HCT116 (cell line): Measurements from ENCODE around the gene BRINP3. TPM values are rescaled to one million over a fixed set of nuclear protein-coding genes. Genes with fewer than 3 reads are reported as not detected.

Source experiments
- ATAC-seq: fragments of 200-7000 bp; cut with Tn5 transposase; 2 replicates; pipeline ENCODE4 v1.9.1; 2020; ENCODE audit warnings: mild to moderate bottlenecking, moderate library complexity
- Bru-seq: library from RNA; stranded (reverse); fragments of 400-500 nt; gene quantifications from one replicate; lab custom pipeline; 2021; lab: Mats Ljungman, UMichigan
- BruChase-seq, 2 experiments: library from RNA; stranded (reverse); fragments of 400-500 nt; gene quantifications; one replicate each; lab custom pipeline; 2021; lab: Mats Ljungman, UMichigan
- BruUV-seq: library from RNA; stranded (reverse); fragments of 400-500 nt; replicated peaks from 2 replicates; lab custom pipeline; 2021; lab: Mats Ljungman, UMichigan
- CTCF ChIA-PET: fragments of 300-600 bp; sonication (Branson Sonifier 250); formaldehyde crosslinking; loops from one replicate; lab custom pipeline; 2021; ENCODE audit warnings: antibody characterized with exemption; lab: Charles Lee
- POLR2A ChIA-PET: fragments of 300-600, 350-600 bp; sonication (Branson Sonifier 250); formaldehyde crosslinking; loops from one replicate; lab custom pipeline; 2021; ENCODE audit warnings: antibody characterized with exemption; lab: Charles Lee
- RAD21 ChIA-PET, 2 experiments: fragments of 300-600 bp; sonication (Branson Sonifier 250); formaldehyde crosslinking; loops; one replicate each; lab custom pipeline; 2023; ENCODE audit warnings: low total read pairs in 2 of 2; ENCODE audit not compliant: uncharacterized antibody in 2 of 2, unreplicated experiment in 2 of 2, low non-redundant PET in 1 of 2; lab: Charles Lee
- DNase-seq: peaks from one replicate; pipeline ENCODE4 v3.0.0-alpha.2; 2010; ENCODE audit warnings: low read depth, low spot score
- H2AFZ ChIP-seq: fragments of 200-600 bp; shearing (Covaris generic), sonication (generic); 2 replicates; pipeline ENCODE4 v1.6.1; 2017; ENCODE audit warnings: low read depth, mixed run types, mixed read lengths, antibody characterized with exemption, low read length; ENCODE audit not compliant: poor library complexity, severe bottlenecking
- H3K27ac ChIP-seq: 2 replicates; pipeline ENCODE4 v1.5.1; 2012; ENCODE audit warnings: low read depth, low read length
- H3K27me3 ChIP-seq: fragments of 200-600 bp; sonication (generic); 2 replicates; pipeline ENCODE4 v1.6.1; 2016; ENCODE audit warnings: mixed run types, low read length, mixed read lengths; ENCODE audit not compliant: insufficient read depth
- H3K36me3 ChIP-seq, 2 experiments: fragments of 200-500 bp in 1 of 2; fragments of 200-600 bp in 1 of 2; sonication (Bioruptor generic) in 1 of 2; sonication (generic) in 1 of 2; 2 replicates each; pipeline versions ENCODE4 v1.5.1 to v1.6.1; 2014 to 2016; ENCODE audit warnings: low read length in 2 of 2, inconsistent platforms in 1 of 2, mixed read lengths in 1 of 2, mixed run types in 1 of 2; ENCODE audit not compliant: insufficient read depth in 2 of 2, control insufficient read depth in 1 of 2
- H3K4me1 ChIP-seq, 2 experiments: fragments of 200-600 bp in 1 of 2; sonication (generic) in 1 of 2; 2 replicates each; pipeline versions ENCODE4 v1.5.1 to v1.6.1; 2012 to 2017; ENCODE audit warnings: low read length in 2 of 2, inconsistent platforms in 1 of 2, mild to moderate bottlenecking in 1 of 2, mixed read lengths in 1 of 2, mixed run types in 1 of 2, moderate library complexity in 1 of 2; ENCODE audit not compliant: insufficient read depth in 2 of 2, control insufficient read depth in 1 of 2
- H3K4me2 ChIP-seq: fragments of 200-600 bp; sonication (generic); 2 replicates; pipeline ENCODE4 v1.6.1; 2017; ENCODE audit warnings: mixed run types, low read length, mixed read lengths
- H3K4me3 ChIP-seq, 2 experiments: fragments of 200-600 bp in 1 of 2; sonication (generic) in 1 of 2; replicated peaks in 1 of 2; 2 replicates each; pipeline ENCODE4 v1.5.1; 2011 to 2016; ENCODE audit warnings: low read length in 2 of 2, control low read depth in 1 of 2, low read depth in 1 of 2, mild to moderate bottlenecking in 1 of 2, mixed read lengths in 1 of 2, mixed run types in 1 of 2
- H3K79me2 ChIP-seq: fragments of 200-600 bp; sonication (generic); 2 replicates; pipeline ENCODE4 v1.6.1; 2017; ENCODE audit warnings: mild to moderate bottlenecking, mixed run types, low read length, moderate library complexity, mixed read lengths; ENCODE audit not compliant: insufficient read depth
- H3K9ac ChIP-seq: fragments of 200-600 bp; sonication (generic); 2 replicates; pipeline ENCODE4 v1.6.1; 2016; ENCODE audit warnings: low read length, mixed read lengths
- H3K9me2 ChIP-seq: fragments of 200-600 bp; sonication (generic), shearing (Covaris generic); 2 replicates; pipeline ENCODE4 v1.6.1; 2017; ENCODE audit warnings: mixed run types, mild to moderate bottlenecking, moderate library complexity; ENCODE audit not compliant: insufficient read depth
- H3K9me3 ChIP-seq, 2 experiments: fragments of 200-500 bp in 1 of 2; fragments of 200-600 bp in 1 of 2; sonication (Bioruptor generic) in 1 of 2; sonication (generic) in 1 of 2; 2 replicates each; pipeline ENCODE4 v1.6.1; 2014 to 2017; ENCODE audit warnings: low read length in 2 of 2, mixed read lengths in 2 of 2, inconsistent platforms in 1 of 2, low read depth in 1 of 2, mild to moderate bottlenecking in 1 of 2, mixed run types in 1 of 2, moderate library complexity in 1 of 2; ENCODE audit not compliant: control insufficient read depth in 1 of 2, insufficient read depth in 1 of 2
- H4K20me1 ChIP-seq: fragments of 200-600 bp; sonication (generic), shearing (Covaris generic); 2 replicates; pipeline ENCODE4 v1.6.1; 2017; ENCODE audit warnings: mixed run types, mild to moderate bottlenecking, moderate library complexity; ENCODE audit not compliant: insufficient read depth
- ATF3 ChIP-seq: IDR thresholded peaks from 2 replicates; pipeline ENCODE4 v1.6.1; 2012
- CEBPB ChIP-seq: IDR thresholded peaks from 2 replicates; pipeline ENCODE4 v1.6.1; 2012; ENCODE audit warnings: low read depth
- EGR1 ChIP-seq: IDR thresholded peaks from 2 replicates; pipeline ENCODE4 v1.6.1; 2012; ENCODE audit warnings: low read depth
- EZH2 ChIP-seq: fragments of 200-600 bp; sonication (generic); IDR thresholded peaks from 2 replicates; pipeline ENCODE4 v1.6.1; 2017; ENCODE audit warnings: antibody characterized with exemption, mixed run types
- EZH2phosphoT487 ChIP-seq: fragments of 200-600 bp; IDR thresholded peaks from 2 replicates; pipeline ENCODE4 v1.6.1; 2018; ENCODE audit warnings: antibody characterized with exemption, borderline replicate concordance
- FOSL1 ChIP-seq: IDR thresholded peaks from 2 replicates; pipeline ENCODE4 v1.6.1; 2012; ENCODE audit warnings: low read depth
- JUND ChIP-seq: IDR thresholded peaks from 2 replicates; pipeline ENCODE4 v1.6.1; 2012
- SP1 ChIP-seq: IDR thresholded peaks from 2 replicates; pipeline ENCODE4 v1.6.1; 2012; ENCODE audit warnings: low read depth
- TCF7L2 ChIP-seq: IDR thresholded peaks from 2 replicates; pipeline ENCODE4 v1.7.0; 2011; ENCODE audit warnings: borderline replicate concordance, inconsistent platforms; ENCODE audit not compliant: insufficient read depth, insufficient read length; ENCODE audit errors: extremely low read depth
- YY1 ChIP-seq: IDR thresholded peaks from 2 replicates; pipeline ENCODE4 v1.6.1; 2011; ENCODE audit warnings: low read length, low read depth, moderate library complexity, mild to moderate bottlenecking; ENCODE audit not compliant: insufficient replicate concordance; ENCODE audit errors: extremely low read depth
- ZBTB33 ChIP-seq: IDR thresholded peaks from 2 replicates; pipeline ENCODE4 v1.6.1; 2011; ENCODE audit warnings: mild to moderate bottlenecking, low read length, moderate library complexity; ENCODE audit not compliant: insufficient replicate concordance; ENCODE audit errors: extremely low read depth
- ZFX ChIP-seq: fragments of 450-650 bp; IDR thresholded peaks from 2 replicates; pipeline ENCODE4 v1.6.1; 2017
- intact Hi-C: fragments of 100-400 bp; cut with micrococcal nuclease; formaldehyde crosslinking; loops from 2 replicates; pipeline ENCODE4 v1.10.0; 2022
- long read RNA-seq: library from polyadenylated mRNA; unstranded; transcript quantifications from one replicate; pipeline ENCODE4 v2.0.0, GENCODE V29; 2021; ENCODE audit not compliant: unreplicated experiment
- polyA plus RNA-seq: library from polyadenylated mRNA; unstranded; fragments of >200 nt; gene quantifications from 2 replicates; pipeline ENCODE4 v1.2.1, GENCODE V29; 2012; ENCODE audit warnings: missing spikeins
- total RNA-seq: library from RNA; stranded (reverse); gene quantifications from one replicate; pipeline ENCODE4 v1.2.1, GENCODE V29; 2021; ENCODE audit not compliant: unreplicated experiment

Gene BRINP3
- total RNA-seq (not detected), Bru-seq, nascent RNA (percentile 21 among the genes with signal in this experiment), BruChase-seq, experiment 1, labeled RNA remaining after a 6-hour chase (percentile 8 among the genes with signal in this experiment), BruChase-seq, experiment 2, labeled RNA remaining after a 2-hour chase (percentile 12 among the genes with signal in this experiment)
- 0.07 and 0.10 TPM in 2 replicates for polyA plus RNA-seq
- long read RNA-seq = 0 reads

DNA sequence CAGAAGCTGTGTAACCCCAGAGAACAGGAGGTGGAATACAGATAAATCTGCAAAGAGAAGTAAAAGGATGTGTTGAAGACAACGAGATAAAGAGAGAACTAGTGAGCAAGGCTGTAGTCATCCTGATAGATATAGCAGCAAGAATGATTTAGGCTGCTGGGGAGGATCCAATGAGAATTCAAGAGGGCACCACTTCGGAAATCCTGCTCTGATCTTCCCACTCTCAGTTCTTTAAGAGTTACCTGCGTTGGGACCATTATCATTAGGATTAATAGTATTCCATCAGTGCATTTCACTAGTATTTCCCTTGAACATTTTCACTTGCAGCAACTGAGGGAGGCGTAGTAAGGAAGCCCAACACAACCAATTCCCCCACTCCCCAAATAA lies at the start of gene BRINP3:
Gene BRINP3 (minus strand): TSS at position 103 of the 387 bp plus-strand sequence.
- peak within 1 kb of the TSS; percentile 59 for H3K9ac ChIP-seq
- H2AFZ ChIP-seq = peak within 1 kb of the TSS; percentile 88
- peak; percentile 46 for ATAC-seq
- H3K27ac ChIP-seq = peak within 1 kb of the TSS; percentile 58
- no peak for TF ChIP-seq CEBPB
- TF ChIP-seq SP1 = no peak
- TF ChIP-seq EZH2phosphoT487 = no peak
- TF ChIP-seq EZH2 = no peak
- no peak for TF ChIP-seq ZFX
- no peak for TF ChIP-seq TCF7L2
- TF ChIP-seq ATF3 = no peak
- no peak for TF ChIP-seq ZBTB33
- TF ChIP-seq EGR1 = no peak
- no peak for TF ChIP-seq YY1
- no peak for TF ChIP-seq JUND
- TF ChIP-seq FOSL1 = no peak
- no TSS peak for BruUV-seq
- ChIA-PET CTCF (no interaction called here), RAD21 (no interaction called here), POLR2A (no interaction called here)
- no peaks in the 10 kb centered on the region for H3K79me2 ChIP-seq
- no peak for DNase-seq
- no peaks in the 10 kb centered on the region for H3K27me3 ChIP-seq
- peaks cover 4 to 15% of the 10 kb centered on the region in 2 experiments; a peak in 3 of 4 replicates for H3K4me1 ChIP-seq
- no peaks in the 10 kb centered on the region for H3K9me2 ChIP-seq
- H3K4me3 ChIP-seq = peak within 1 kb of the TSS; percentile 52 to 80
- intact Hi-C loops = no loop called here
- H3K4me2 ChIP-seq = peak within 1 kb of the TSS; percentile 95
- H3K36me3 ChIP-seq = no peaks in the 10 kb centered on the region
- no peaks in the 10 kb centered on the region for H3K9me3 ChIP-seq
- H4K20me1 ChIP-seq = no peaks in the 10 kb centered on the region
